Stimulated activated CD8-positive, alpha-beta memory T cell treated with anti-CD3 and anti-CD28 coated beads, Interleukin-7, amount 100 ng/mL, for 48 hours (primary cell): Measurements from ENCODE around the gene PJA2.

ENCODE experiments used
- DNase-seq, 2 donors: peaks; one replicate each; pipeline ENCODE4 v3.0.0-alpha.2; 2020; ENCODE audit warnings: low read depth in 1 of 2; ENCODE audit errors: extremely low read depth in 1 of 2

Gene PJA2

DNA sequence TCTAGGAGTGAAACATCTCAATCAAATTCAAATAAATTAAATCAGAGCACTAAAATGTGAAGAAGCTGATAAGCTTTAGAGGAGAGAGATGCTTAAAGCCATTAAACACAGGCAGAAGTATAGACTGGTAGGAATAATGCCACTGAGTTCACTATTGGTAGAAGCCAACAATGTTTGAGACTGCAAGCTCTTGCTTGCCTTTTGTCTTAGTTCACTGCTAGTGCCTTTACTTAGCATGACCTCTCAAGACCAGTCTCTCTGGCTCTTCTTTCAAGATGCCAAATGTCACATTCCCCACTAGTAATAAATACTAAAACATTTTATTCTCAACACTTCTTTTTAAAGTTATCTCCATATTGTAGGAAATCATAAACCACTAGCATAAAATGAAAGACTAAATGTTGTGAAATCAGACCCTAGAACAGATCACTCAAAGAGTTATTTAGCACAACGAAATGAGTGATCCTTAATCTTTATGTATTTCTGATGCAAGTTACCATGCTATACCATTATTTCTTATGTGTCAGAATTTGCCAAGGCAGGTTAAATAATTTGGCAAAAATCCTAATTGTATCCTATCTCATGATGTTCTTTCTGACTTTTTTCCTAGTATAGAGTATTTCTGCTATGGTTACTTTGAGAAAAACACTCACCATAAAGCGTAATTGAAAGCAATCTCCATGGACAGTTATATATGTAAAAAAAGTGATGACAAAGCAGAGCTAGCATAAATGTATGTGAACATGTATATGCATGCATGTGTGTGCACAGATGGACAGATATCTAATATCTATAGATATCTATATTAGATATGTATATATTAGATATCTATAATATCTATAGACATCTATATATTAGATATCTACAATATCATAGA, 57.5 kb downstream of the PJA2 start:
- DNase-seq, result no peak

DNA sequence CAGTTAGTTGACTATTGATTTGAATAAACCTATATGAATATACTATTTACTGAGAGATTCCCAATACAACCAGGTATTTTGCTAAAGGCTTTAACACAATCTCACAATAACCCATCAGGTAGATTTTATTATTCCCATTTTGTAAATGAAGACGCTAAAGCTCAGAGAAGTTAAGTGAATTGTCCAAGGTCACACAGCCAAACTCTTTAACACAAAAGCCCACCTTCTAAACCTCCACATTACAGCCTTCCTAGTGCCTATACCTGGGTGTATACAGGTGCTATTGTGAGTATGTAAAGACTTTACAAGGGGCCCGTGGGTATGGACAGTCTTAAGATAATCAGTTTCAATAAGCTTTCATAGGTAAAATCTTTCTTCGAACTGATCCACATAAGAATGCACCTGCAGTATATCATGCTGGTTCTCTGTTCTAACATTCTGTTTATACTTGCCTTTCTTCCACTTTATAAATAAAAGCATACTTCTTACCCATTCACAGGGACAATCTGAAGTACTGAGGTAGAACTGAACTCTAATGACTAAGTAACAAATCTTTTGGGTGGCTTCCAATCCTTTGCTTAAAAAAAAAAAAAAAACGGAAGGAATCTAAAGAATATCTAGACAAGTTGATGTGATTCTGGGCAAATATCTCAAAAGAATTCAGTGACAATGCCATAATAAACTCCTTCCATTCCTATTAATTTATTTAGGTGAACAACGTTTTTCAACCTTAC, 59.1 kb downstream of the PJA2 start:
- no peak for DNase-seq

DNA sequence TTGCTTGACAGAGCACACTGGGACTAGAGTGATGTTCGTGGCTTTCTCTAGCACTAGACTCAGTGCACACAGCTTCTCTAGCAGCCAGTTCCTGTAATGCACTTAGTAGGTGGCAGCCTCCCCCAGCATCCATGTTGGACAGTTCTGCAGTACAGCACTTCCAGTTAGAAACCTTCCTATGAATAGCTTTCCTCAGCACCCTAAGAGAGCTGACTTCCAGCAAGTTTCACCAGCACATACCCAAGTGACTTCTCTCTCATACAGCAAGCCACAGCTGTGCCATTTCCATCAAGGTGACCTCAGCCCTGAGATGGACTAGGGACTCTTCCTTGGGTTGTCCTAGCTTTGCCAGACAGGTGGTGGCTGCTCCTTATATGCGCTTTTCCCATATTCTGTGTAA, 60.4 kb downstream of the PJA2 start:
- no peak for DNase-seq

DNA sequence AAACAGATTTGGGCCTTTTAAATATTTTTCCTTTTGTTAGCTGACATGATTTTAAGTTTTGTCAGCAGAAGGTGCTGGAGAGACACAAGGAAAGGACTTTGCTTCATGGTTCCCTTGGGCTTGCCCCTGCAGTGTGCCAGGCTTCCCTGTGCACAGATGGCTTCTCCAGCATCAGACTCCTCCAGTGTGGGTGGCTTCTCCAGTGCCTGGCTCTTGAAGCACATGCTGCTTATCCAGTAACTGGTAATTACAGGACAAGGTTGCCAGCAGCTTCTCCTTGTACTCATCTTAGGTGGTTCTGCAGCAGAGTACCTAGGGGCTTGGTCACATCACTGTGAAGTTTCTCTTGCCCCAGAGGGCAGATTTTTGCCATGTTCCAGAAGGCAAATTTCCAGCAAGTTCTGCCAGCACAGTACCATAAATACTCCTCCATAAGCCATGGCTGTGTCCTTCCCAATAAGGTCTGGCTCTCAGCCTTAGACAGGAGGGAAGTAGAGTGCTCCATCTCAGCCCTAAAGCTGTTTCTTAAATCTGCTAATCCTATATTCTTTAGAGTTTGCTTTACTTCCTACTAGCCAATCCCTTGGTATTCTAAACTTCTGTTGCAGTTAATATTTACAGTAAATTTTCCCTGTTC, 62.4 kb downstream of the PJA2 start:
- DNase-seq, result no peak

DNA sequence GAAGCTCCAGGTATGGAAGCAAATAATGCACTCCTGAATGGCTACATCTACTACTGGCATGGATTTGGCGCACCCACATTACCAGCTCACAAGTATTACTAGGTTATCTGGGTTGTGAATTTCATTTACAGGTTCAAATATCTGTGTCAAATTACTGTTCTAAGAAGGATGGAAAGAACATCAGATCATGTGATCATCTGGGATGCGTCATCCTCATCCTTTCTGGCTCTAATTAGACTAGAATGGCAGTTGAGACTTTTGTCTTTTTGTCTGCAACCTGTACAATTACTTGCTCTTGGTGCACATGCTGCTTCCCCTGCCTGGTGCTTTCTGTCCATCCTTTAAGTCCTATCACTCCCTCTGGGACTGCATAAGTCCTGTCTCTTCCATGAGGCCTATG, 64.1 kb downstream of the PJA2 start:
- DNase-seq, result no peak

DNA sequence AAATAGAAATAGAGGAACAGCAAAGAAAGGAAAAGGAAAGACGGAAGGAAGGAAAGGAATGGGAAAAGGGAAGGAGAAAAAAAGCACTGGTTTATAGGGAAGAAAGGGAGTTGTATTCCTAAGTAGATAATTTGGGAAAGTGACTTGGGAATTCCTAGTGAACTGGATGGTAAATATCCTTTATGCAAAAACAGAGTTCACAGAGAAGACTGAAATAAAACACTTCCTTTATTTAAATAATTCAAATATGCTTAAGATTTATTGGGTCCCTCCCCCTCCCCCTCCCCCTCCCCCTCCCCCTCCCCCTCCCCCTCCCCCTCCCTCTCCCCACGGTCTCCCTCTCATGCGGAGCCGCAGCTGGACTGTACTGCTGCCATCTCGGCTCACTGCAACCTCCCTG, 69.4 kb downstream of the PJA2 start:
- no peak for DNase-seq

DNA sequence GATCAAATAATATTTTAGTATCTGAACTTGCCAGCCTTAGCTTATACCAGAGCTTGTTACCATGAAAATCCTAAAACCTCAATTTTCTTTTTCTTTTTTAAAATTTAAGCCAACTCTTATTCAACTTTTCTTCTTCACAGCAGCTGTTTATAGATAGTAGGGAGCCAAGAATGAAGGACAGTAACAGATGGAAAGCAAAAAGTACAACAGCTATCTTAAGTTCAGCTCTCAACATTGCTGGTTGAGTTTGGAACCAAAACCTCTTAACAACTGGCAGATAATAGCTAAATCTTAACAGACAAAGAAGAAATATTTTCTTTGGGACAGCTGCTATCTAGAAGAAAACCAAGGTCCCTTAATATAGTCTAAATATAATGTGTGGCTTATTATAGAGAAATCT, 74.7 kb downstream of the PJA2 start:
- DNase-seq, result no peak

DNA sequence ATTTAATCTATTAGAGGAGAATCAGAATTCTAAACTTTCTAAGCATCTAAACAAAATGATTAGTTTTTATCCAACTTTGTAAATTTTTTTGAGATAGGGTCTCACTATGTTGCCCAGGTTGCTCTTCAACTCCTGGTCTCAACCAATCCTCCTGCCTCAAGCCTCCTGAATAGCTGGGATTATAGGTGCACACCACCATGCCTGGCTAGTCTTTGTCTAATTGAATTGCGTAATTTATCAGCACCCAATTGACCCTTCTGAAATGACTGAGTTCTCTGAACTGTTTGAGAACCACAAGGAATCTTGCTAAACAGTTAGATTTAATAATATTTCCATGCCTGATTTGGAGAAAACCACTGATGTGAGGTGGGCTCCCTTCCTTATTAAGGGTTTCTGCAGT, 75.7 kb downstream of the PJA2 start:
- no peak for DNase-seq

DNA sequence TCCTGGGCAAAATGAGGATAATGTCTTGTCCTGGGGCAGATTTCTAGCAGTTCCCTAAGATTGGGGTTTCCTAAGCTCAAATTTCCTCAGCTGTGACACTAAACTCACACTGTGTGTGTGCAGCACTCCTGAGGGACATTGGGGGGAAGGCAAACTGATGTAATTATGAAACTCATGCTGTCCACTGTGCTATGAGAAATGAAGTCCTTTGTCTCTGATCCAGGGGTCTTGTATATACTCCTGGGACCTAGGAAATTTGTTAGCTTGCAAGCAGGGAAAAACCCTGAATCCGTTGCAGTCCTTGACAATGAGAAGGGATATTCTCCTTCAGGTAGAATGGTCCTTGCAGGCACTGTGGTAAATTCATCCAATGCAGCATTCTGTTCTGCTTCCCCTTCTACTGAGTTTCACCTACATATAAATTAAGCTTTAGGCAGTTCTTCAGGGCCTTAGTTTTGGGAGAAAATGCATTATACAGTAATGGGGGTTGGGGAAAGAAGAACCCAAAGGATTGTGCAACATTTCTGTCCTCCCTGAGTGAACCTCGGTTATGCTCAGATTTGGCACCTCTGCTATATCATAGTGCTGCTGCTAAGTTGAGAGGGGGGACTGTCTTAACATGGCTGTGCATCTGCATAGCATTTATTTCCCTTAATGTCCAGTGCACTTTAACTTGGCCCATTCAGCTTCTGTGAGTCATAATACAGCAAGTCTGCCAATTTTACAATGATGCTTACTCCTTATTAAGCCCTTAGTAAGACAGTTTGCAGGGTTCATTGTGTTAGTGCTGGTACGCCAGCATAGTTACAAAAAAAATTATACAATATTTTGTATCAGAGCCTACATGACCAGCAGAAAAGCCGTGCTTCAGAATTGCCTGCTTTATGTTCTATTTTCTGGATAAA, 80.2 kb downstream of the PJA2 start:
- DNase-seq, result no peak

DNA sequence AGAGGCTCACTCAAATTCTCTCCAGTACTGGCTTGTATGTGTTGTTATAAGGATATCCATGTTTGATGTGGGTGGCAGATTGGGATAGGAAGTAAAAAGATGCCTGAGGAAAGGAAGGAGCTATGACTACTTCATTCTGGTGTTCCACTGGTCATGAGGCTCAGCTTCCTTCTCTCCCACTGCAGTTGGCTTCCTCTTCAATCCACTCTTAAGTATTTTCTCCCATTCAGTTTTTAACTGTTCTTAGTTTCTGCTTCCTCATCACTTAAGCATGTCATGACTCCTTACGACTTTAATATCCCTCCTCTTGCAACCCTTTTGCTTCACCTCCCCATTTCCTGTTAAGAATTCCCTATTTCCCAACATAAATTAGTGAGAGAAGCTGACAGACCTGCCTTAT, 81.1 kb downstream of the PJA2 start:
- no peak for DNase-seq

DNA sequence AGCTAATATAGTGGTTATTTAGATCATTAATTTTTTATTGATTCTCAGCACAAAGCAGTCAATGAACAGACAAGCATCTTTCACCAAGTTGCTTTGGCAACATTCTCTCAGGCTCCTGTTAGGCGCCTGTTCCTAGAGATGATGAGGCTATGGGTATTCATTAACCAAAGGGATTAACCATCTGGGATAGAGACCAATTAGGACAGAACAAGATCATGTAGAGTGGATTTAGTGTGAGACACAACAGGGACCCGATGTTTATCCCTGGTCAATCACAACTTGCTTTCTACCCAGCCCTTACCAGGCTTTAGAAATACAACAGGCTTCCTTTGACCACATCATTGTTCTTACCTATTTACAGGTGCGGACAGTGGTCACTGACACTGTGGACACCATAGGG, 82.2 kb downstream of the PJA2 start:
- DNase-seq, result no peak

DNA sequence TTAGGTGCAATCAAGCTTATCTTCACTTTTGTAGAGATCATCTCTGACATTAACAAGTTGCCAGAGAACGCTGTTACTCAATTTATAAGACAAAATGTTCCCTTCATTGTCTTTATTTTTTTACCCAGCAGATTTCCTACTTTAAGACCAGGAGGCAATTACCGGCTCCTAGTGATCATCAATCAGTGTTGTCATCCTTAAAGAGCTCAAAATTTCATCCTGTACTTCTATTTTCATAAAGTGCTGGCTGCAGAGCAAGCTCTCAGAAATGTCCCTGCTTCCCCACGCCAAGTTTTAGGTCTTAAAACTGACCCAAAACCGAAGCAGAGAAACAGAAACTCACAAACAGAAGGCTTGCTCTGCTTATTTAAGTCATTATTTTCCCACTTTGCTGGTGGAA, 82.9 kb downstream of the PJA2 start:
- no peak for DNase-seq

DNA sequence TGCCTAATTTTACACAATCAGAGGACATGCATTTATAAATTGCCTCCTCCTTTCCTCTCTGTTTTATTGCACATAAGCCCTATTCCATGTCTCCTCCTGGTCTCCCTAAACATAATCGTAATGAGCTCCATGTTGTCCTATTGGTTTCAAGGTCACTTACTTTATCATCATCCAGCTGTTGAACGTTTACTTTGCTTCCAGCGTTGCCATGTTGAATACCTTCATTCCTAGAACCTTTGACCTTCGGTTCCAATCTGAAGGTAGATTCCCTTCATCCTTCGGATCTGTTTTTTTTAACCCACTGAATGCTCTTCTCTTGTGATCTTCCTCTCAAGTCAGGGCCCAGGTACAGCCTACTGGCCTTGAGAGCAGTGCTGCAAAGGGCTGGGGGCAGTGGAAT, 84.3 kb downstream of the PJA2 start:
- no peak for DNase-seq

DNA sequence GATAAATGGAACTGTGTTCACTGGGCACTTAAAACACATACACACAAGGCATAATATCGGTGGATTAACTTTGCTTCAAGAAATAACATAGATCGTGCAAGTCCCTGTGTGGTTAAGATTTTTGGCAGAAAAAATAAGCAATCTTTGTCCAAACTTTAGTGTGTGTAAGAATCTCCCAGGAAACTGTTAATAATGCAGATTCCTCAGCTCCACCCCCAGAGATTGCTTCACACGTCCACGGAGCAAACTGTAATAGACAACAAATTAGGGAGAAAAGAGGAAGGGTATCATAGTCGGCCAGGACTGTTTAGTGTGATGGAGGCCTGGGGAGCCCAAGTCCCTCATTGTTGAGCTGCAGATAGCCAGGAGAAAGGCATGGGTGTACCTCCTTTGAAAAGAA, 84.8 kb downstream of the PJA2 start:
- DNase-seq, result no peak

DNA sequence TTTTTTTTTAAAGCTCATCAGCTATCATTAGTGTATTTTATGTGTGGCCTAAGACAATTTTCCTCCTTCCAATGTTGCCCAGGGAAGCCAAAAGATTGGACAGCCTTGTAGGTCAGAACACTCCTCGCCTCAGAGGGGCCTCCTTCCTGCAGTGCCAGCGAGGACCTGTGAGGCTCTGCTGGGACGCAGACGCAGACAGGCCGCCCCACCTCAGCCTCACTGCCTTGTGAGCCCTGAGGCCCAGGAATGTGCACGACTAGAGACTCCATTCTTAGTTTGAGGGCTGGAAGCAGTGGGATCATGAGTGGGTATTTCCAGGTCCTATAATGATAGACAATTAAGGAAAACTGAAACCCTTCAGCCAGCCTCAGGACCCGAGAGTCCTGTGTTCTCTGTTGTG, 85.4 kb downstream of the PJA2 start:
- DNase-seq, result no peak

DNA sequence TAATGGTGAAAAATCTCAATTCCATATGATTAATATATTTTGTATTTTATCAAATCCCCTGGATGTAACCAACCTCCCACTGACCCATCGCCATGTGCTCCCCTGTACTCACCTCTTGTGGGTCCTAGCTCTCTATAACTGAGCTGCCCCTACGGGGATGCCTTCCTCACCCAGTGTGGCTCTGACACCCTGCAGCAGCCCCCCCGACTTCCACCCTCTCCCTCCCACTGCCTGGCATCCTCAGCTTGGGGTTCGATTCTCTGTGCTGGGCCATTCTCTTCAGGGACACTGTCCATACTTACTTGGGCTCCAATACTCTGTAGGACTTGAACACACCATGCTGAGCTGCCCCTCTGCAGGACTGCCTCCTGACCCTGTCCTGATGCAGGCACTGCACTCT, 87.1 kb downstream of the PJA2 start:
- no peak for DNase-seq

DNA sequence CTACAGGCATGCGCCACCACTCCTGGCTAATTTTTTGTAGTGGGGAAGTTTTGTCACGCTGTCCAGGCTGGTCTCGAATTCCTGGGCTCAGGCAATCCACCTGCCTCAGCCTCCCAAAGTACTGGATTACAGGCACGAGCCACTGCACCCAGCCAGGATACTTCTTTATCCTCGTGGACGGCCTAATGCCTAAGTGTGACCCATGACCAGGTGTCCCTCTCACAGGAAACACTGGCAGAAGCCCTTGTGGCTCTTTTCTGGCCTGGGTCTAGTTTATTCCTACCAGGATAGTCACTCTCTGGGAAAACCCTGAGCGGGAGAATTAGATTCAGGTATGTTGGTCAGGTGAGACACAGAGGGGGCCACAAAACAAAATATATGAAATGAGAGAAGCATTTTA, 90.4 kb downstream of the PJA2 start:
- no peak for DNase-seq

DNA sequence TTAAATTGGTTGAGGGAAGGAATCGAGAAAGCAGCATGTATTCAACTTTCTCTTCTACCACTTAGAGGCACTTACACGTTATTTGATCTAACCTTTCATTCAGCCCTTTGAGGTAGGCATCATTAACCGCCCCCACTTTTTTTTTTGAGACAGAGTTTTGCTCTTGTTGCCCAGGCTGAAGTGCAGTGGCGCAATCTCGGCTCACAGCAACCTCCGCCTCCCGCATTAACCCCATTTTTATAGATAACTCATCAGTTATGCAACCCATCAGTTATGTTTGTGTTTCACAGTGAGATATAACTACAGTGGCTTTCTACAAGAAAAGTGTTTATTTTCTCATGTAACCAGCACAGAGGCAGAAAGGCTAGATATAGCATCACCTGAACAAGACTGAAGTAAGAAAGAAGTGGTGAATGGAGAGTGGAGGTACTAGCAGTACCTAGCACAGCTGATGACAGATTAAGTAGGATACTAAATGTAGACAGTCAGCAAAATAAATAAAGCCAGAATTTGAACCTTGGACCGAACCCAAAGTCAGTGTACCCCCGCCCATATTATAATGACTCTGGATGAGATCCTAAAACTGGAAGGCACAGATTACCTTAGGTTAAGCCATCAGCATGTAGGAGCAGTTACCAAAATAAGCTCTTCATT, 91.2 kb downstream of the PJA2 start:
- no peak for DNase-seq

DNA sequence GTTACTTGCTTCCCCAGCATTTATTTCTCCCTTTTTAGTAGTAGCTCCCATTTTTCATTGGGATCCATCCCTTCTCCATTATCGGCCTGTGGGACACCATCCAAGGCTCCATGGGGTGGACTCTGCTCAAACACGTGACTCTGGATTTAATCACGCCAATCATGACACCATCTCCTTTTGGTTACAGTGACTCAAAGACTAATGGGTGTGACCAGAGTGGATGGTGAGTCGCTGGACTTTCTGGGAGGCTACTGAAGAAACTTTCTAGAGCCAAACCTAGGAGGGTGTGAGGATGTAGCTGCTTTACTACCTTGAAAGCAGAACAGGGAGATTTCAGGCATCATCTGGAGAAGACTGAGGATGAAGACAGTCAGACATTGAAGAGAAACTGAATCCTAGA, 93.1 kb downstream of the PJA2 start:
- no peak for DNase-seq

DNA sequence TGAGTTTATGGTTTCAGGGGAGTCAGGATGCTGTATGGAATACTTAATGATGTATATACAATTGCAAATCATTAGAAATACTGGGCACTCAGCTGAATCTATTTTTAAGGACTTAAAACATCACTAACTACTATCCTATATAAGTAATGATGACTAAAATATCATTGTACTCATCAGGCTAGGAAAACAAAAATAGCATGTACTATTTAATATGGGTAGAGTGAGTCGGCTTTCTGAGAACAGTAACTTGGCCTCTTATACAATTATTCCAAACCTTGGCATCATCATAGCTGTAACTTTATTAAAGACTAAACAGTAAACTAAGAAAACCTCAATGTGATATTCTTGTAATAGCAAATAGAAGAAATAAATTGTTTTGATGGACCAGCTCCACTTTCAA, 94.5 kb downstream of the PJA2 start:
- DNase-seq, result no peak
